A673 (cell line): ENCODE data around the gene XAB2. TPM values are rescaled to one million over a fixed set of nuclear protein-coding genes. Genes with fewer than 3 reads are reported as not detected.

ENCODE experiments used
- BruUV-seq: library from RNA; stranded (reverse); fragments of 400-500 nt; replicated peaks from 2 replicates; lab custom pipeline; 2021; lab: Mats Ljungman, UMichigan
- CTCF ChIA-PET: fragments of 300-600 bp; sonication (Branson Sonifier 250); formaldehyde crosslinking; loops from one replicate; lab custom pipeline; 2022; ENCODE audit warnings: antibody characterized with exemption; lab: Charles Lee
- POLR2A ChIA-PET: fragments of 300-600 bp; sonication (Branson Sonifier 250); formaldehyde crosslinking; loops from one replicate; lab custom pipeline; 2022; ENCODE audit warnings: antibody characterized with exemption; ENCODE audit not compliant: low non-redundant PET; lab: Charles Lee
- DNase-seq: peaks from one replicate; pipeline ENCODE4 v3.0.0-alpha.2; 2015; ENCODE audit warnings: low spot score
- H3K27ac ChIP-seq: fragments of 200-600 bp; sonication (generic); 2 replicates; pipeline ENCODE4 v1.5.1; 2016; ENCODE audit warnings: mixed run types, low read depth, mild to moderate bottlenecking, mixed read lengths, antibody characterized with exemption, low read length; ENCODE audit not compliant: poor library complexity, severe bottlenecking
- H3K27me3 ChIP-seq: fragments of 200-600 bp; sonication (generic); replicated peaks from 2 replicates; pipeline ENCODE4 v1.6.1; 2017; ENCODE audit warnings: mixed run types, low read depth, mild to moderate bottlenecking, mixed read lengths, antibody characterized with exemption, low read length; ENCODE audit not compliant: insufficient read depth, poor library complexity
- H3K36me3 ChIP-seq: fragments of 200-600 bp; sonication (generic); 2 replicates; pipeline ENCODE4 v1.6.1; 2016; ENCODE audit warnings: mixed run types, mild to moderate bottlenecking, mixed read lengths, antibody characterized with exemption, low read length; ENCODE audit not compliant: insufficient read depth, poor library complexity, severe bottlenecking
- H3K4me1 ChIP-seq: fragments of 200-600 bp; sonication (generic); 2 replicates; pipeline ENCODE4 v1.6.1; 2017; ENCODE audit warnings: mixed run types, mild to moderate bottlenecking, mixed read lengths, antibody characterized with exemption, low read length; ENCODE audit not compliant: insufficient read depth, poor library complexity, severe bottlenecking
- H3K4me3 ChIP-seq: fragments of 200-600 bp; sonication (generic); 2 replicates; pipeline ENCODE4 v1.5.1; 2016; ENCODE audit warnings: low read depth, mixed run types, mild to moderate bottlenecking, mixed read lengths, low read length; ENCODE audit not compliant: poor library complexity, severe bottlenecking
- H3K9me3 ChIP-seq: fragments of 200-600 bp; sonication (generic); 2 replicates; pipeline ENCODE4 v1.6.1; 2016; ENCODE audit warnings: mixed run types, low read depth, mild to moderate bottlenecking, mixed read lengths, antibody characterized with exemption, low read length; ENCODE audit not compliant: poor library complexity, severe bottlenecking
- CTCF ChIP-seq: fragments of 300-800, 200-600 bp; sonication (generic); conservative IDR thresholded peaks from 2 replicates; pipeline ENCODE4 v1.5.1; 2017; ENCODE audit warnings: low read depth, mild to moderate bottlenecking, antibody characterized with exemption, low read length, moderate library complexity, mixed read lengths
- EZH2 ChIP-seq: fragments of 200-600 bp; sonication (generic); IDR thresholded peaks from 2 replicates; pipeline ENCODE4 v1.6.1; 2017; ENCODE audit warnings: borderline replicate concordance, low read depth, mild to moderate bottlenecking, mixed read lengths, antibody characterized with exemption, low read length; ENCODE audit not compliant: poor library complexity, severe bottlenecking
- intact Hi-C: fragments of 100-400 bp; cut with micrococcal nuclease; formaldehyde crosslinking; loops from one replicate; pipeline ENCODE4 v1.10.0; 2022; ENCODE audit not compliant: unreplicated experiment
- microRNA-seq: library from miRNA; unstranded; fragments of <30 nt; microRNA quantifications from one replicate; pipeline ENCODE4 v1.2.0, GENCODE V29; 2021
- total RNA-seq: library from RNA; stranded (reverse); gene quantifications from 2 replicates; pipeline ENCODE4 v1.2.3, GENCODE V29; 2021

The XAB2 gene
- total RNA-seq, 1 experiment from 2014 or later: 46.8 TPM

- no TSS peak for BruUV-seq
- Histone ChIP-seq H3K4me3 (no peak overlapping the region), H3K4me1 (no peaks in the 10 kb centered on the region), H3K27ac (no peak overlapping the region), H3K27me3 (no peaks in the 10 kb centered on the region), H3K9me3 (no peaks in the 10 kb centered on the region), H3K36me3 (no peaks in the 10 kb centered on the region)
- TF ChIP-seq CTCF (no peak), EZH2 (no peak)
- intact Hi-C loops: no loop called here
- no peak for DNase-seq
- POLR2A ChIA-PET: no interaction called here
- CTCF ChIA-PET: interaction anchor here (0.6 kb wide), 1 partner anchor 44 kb away, joined by 3 read pairs; no protein-coding TSS in a partner anchor
Measured at GRCh38 chr19:7570761-7571160, 58.6 kb downstream of the XAB2 start.

Small RNAs within 50 kb of the gene (microRNA-seq; reads per million reads assigned to microRNA genes)
- not detected for gene MIR6792

Other genes with a start within 250 kb of the XAB2 start
- gene PEX11G, start 140.5 kb downstream of the XAB2 start, total RNA-seq: 1.1 and 1.9 TPM in 2 replicates
- 44.1 and 48.2 TPM in 2 replicates for gene ZNF358, start 113.4 kb downstream of the XAB2 start, total RNA-seq
- gene MCOLN1, start 106.9 kb downstream of the XAB2 start, total RNA-seq: 25.7 and 28.4 TPM in 2 replicates
- 70.4 and 73.9 TPM in 2 replicates for gene PNPLA6, start 93.8 kb downstream of the XAB2 start, total RNA-seq
- 1.2 and 3.4 TPM in 2 replicates for gene CAMSAP3, start 33.7 kb downstream of the XAB2 start, total RNA-seq
- 129 and 130 TPM in 2 replicates for gene PET100, start 248 bp upstream of the XAB2 start, total RNA-seq
- gene PCP2, start 4.2 kb upstream of the XAB2 start, total RNA-seq: not detected in 2 replicates
- 49.8 and 60.0 TPM in 2 replicates for gene STXBP2, start 7.6 kb upstream of the XAB2 start, total RNA-seq
- gene RETN, start 39.5 kb upstream of the XAB2 start, total RNA-seq: not detected in 2 replicates
- 4.0 and 4.1 TPM in 2 replicates for gene MCEMP1, start 47.5 kb upstream of the XAB2 start, total RNA-seq
- gene TRAPPC5, start 51.3 kb upstream of the XAB2 start, total RNA-seq: 105 and 107 TPM in 2 replicates
- gene FCER2, start 72.6 kb upstream of the XAB2 start, total RNA-seq: not detected in 2 replicates
- not detected in 2 replicates for gene CLEC4G, start 102.6 kb upstream of the XAB2 start, total RNA-seq
- gene CD209, start 118.0 kb upstream of the XAB2 start, total RNA-seq: not detected in 2 replicates
- gene CLEC4M, start 133.7 kb upstream of the XAB2 start, total RNA-seq: not detected in 2 replicates
- gene EVI5L, start 200.7 kb upstream of the XAB2 start, total RNA-seq: 4.8 and 8.8 TPM in 2 replicates
- 3.3 and 4.9 TPM in 2 replicates for gene PRR36, start 244.8 kb upstream of the XAB2 start, total RNA-seq